NCI-H2107 treated with DMSO at 0.1 percent for 48 hours (cell line): ENCODE results near the gene FOLH1.
"Not testable (repeated sequence)": the region's sequence is repeated elsewhere in the genome, so short reads cannot be mapped to it uniquely, and the experiment has no call there.

Experiments
- DNase-seq: peaks from one replicate; lab custom pipeline; 2025; ENCODE audit not compliant: unreplicated experiment; lab: John Stamatoyannopoulos, UW

FOLH1 gene

GRCh38 chr11:49184756-49185155 lies 23.6 kb downstream of the FOLH1 start:
- not testable (repeated sequence) for DNase-seq

GRCh38 chr11:49177936-49178335 lies 30.5 kb downstream of the FOLH1 start:
- not testable (repeated sequence) for DNase-seq

- DNase-seq: not testable (repeated sequence)
Measured at GRCh38 chr11:49175378-49175777, 33.0 kb downstream of the FOLH1 start.

GRCh38 chr11:49174691-49175366 lies 33.6 kb downstream of the FOLH1 start:
- DNase-seq: not testable (repeated sequence)

GRCh38 chr11:49171613-49172012 lies 36.8 kb downstream of the FOLH1 start:
- not testable (repeated sequence) for DNase-seq

GRCh38 chr11:49169579-49169978 lies 38.8 kb downstream of the FOLH1 start:
- not testable (repeated sequence) for DNase-seq

- DNase-seq: not testable (repeated sequence)
Measured at GRCh38 chr11:49168992-49169391, 39.4 kb downstream of the FOLH1 start.

GRCh38 chr11:49151211-49151610 lies 57.2 kb downstream of the FOLH1 start:
- DNase-seq: no peak

- DNase-seq: not testable (repeated sequence)
Measured at GRCh38 chr11:49102356-49102755, 106.0 kb downstream of the FOLH1 start.
